ENCODE data around the gene CST7.

GRCh38 chr20:24917797-24918578 is 31.1 kb upstream of the CST7 start:
- TF ChIP-seq, protein P1, sequence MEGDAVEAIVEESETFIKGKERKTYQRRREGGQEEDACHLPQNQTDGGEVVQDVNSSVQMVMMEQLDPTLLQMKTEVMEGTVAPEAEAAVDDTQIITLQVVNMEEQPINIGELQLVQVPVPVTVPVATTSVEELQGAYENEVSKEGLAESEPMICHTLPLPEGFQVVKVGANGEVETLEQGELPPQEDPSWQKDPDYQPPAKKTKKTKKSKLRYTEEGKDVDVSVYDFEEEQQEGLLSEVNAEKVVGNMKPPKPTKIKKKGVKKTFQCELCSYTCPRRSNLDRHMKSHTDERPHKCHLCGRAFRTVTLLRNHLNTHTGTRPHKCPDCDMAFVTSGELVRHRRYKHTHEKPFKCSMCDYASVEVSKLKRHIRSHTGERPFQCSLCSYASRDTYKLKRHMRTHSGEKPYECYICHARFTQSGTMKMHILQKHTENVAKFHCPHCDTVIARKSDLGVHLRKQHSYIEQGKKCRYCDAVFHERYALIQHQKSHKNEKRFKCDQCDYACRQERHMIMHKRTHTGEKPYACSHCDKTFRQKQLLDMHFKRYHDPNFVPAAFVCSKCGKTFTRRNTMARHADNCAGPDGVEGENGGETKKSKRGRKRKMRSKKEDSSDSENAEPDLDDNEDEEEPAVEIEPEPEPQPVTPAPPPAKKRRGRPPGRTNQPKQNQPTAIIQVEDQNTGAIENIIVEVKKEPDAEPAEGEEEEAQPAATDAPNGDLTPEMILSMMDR (IDR thresholded peaks at IDR 0.05; ENCODE audit: low read depth, low read length): peak; percentile 88
- no peak for TF ChIP-seq POLR2A (IDR thresholded peaks at IDR 0.05; ENCODE audit: extremely low read depth, insufficient read length)
- TF ChIP-seq, protein P2, sequence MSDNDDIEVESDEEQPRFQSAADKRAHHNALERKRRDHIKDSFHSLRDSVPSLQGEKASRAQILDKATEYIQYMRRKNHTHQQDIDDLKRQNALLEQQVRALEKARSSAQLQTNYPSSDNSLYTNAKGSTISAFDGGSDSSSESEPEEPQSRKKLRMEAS (IDR thresholded peaks at IDR 0.05; ENCODE audit: low read depth, low read length): no peak

Measured in NB4 (cell line).